Neural progenitor cell (in vitro differentiated cells): ENCODE measurements around the gene SENP2. TPM values are rescaled to one million over a fixed set of nuclear protein-coding genes. Genes with fewer than 3 reads are reported as not detected.
A peak's percentile ranks its signal among the peaks of the same experiment; 100 is the strongest.

ENCODE experiments used
- DNase-seq: peaks from one replicate; pipeline ENCODE4 v3.0.0-alpha.2; 2016; ENCODE audit warnings: low spot score
- H2AFZ ChIP-seq: fragments of 200-600 bp; sonication (generic); replicated peaks from 2 replicates; pipeline ENCODE4 v1.6.1; 2016; ENCODE audit warnings: antibody characterized with exemption
- H3F3A ChIP-seq: fragments of 200-600 bp; sonication (generic); 2 replicates; pipeline ENCODE4 v1.6.1; 2016; ENCODE audit warnings: antibody characterized with exemption, low read depth
- H3K27ac ChIP-seq: fragments of 200-600 bp; sonication (generic); 2 replicates; pipeline ENCODE4 v1.5.1; 2016; ENCODE audit warnings: mild to moderate bottlenecking
- H3K27me3 ChIP-seq: fragments of 200-600 bp; sonication (generic); 2 replicates; pipeline ENCODE4 v1.6.1; 2016; ENCODE audit warnings: mild to moderate bottlenecking, moderate library complexity
- H3K36me3 ChIP-seq: fragments of 200-600 bp; sonication (generic); 2 replicates; pipeline ENCODE4 v1.5.1; 2016
- H3K4me1 ChIP-seq: fragments of 200-600 bp; sonication (generic); 2 replicates; pipeline ENCODE4 v1.6.1; 2016; ENCODE audit warnings: mixed run types
- H3K4me2 ChIP-seq: fragments of 200-600 bp; sonication (generic); 2 replicates; pipeline ENCODE4 v1.6.1; 2016
- H3K4me3 ChIP-seq: fragments of 200-600 bp; sonication (generic); 2 replicates; pipeline ENCODE4 v1.5.1; 2016
- H3K79me2 ChIP-seq: fragments of 200-600 bp; sonication (generic); 2 replicates; pipeline ENCODE4 v1.6.1; 2016; ENCODE audit warnings: low read depth
- H3K9ac ChIP-seq: fragments of 200-600 bp; sonication (generic); 2 replicates; pipeline ENCODE4 v1.6.1; 2016
- H3K9me3 ChIP-seq: fragments of 200-600 bp; sonication (generic); 2 replicates; pipeline ENCODE4 v1.5.1; 2016; ENCODE audit warnings: low read depth
- H4K20me1 ChIP-seq: fragments of 200-600 bp; sonication (generic); 2 replicates; pipeline ENCODE4 v1.6.1; 2016; ENCODE audit warnings: low read depth
- H3K27ac Mint-ChIP-seq: 3 replicates; pipeline ENCODE4 v1.8.0; 2021; ENCODE audit warnings: mixed read lengths
- H3K27me3 Mint-ChIP-seq: 2 replicates; pipeline ENCODE4 v1.8.0; 2022; ENCODE audit warnings: low read depth, mild to moderate bottlenecking, inconsistent platforms, moderate library complexity, mixed read lengths; ENCODE audit not compliant: insufficient read depth
- H3K36me3 Mint-ChIP-seq: 3 replicates; pipeline ENCODE4 v1.8.0; 2021; ENCODE audit warnings: mixed read lengths
- H3K4me1 Mint-ChIP-seq: 3 replicates; pipeline ENCODE4 v1.8.0; 2021; ENCODE audit warnings: mixed read lengths
- H3K4me3 Mint-ChIP-seq: 3 replicates; pipeline ENCODE4 v1.8.0; 2021; ENCODE audit warnings: mild to moderate bottlenecking, moderate library complexity, mixed read lengths
- H3K9me3 Mint-ChIP-seq: 3 replicates; pipeline ENCODE4 v1.8.0; 2020; ENCODE audit warnings: mixed read lengths
- CTCF ChIP-seq: fragments of 200-600 bp; sonication (generic); IDR thresholded peaks from 2 replicates; pipeline ENCODE4 v1.5.1; 2017; ENCODE audit warnings: antibody characterized with exemption, mild to moderate bottlenecking
- EZH2 ChIP-seq: fragments of 200-600 bp; sonication (generic); IDR thresholded peaks from 2 replicates; pipeline ENCODE4 v1.6.1; 2017; ENCODE audit warnings: antibody characterized with exemption, mild to moderate bottlenecking, moderate library complexity
- EZH2phosphoT487 ChIP-seq: fragments of 200-600 bp; sonication (generic); IDR thresholded peaks from 2 replicates; pipeline ENCODE4 v1.6.1; 2017; ENCODE audit warnings: antibody characterized with exemption
- total RNA-seq: library from RNA; depleted of rRNA; stranded (reverse); fragments of >200 nt; gene quantifications from 2 replicates; pipeline ENCODE4 v1.2.3, GENCODE V29; 2015; ENCODE audit warnings: low replicate concordance

SENP2 gene
- total RNA-seq, 1 donor from 2014 or later = 48.4 TPM

GRCh38 chr3:185656321-185656840 is 70.3 kb downstream of the SENP2 start:
- TF ChIP-seq EZH2phosphoT487 (no peak), EZH2 (no peak), CTCF (no peak)
- Mint-ChIP-seq H3K27me3 (peaks cover 18% of the 10 kb centered on the region), H3K27ac (no peak overlapping the region), H3K4me1 (peaks cover 5% of the 10 kb centered on the region), H3K36me3 (peaks cover 40% of the 10 kb centered on the region), H3K9me3 (no peaks in the 10 kb centered on the region), H3K4me3 (no peak overlapping the region)
- H3K4me1 ChIP-seq = no peaks in the 10 kb centered on the region
- no peak overlapping the region for H3K4me2 ChIP-seq
- no peaks in the 10 kb centered on the region for H3K36me3 ChIP-seq
- no peak overlapping the region for H3K4me3 ChIP-seq
- no peaks in the 10 kb centered on the region for H3K27me3 ChIP-seq
- no peak overlapping the region for H3K27ac ChIP-seq
- H3K9ac ChIP-seq = no peak overlapping the region
- peaks cover 7% of the 10 kb centered on the region for H3K79me2 ChIP-seq
- no peak overlapping the region for H2AFZ ChIP-seq
- H3F3A ChIP-seq = peaks cover 9% of the 10 kb centered on the region
- H3K9me3 ChIP-seq = no peaks in the 10 kb centered on the region
- DNase-seq = no peak
- peaks cover 13% of the 10 kb centered on the region for H4K20me1 ChIP-seq

GRCh38 chr3:185657211-185657610 is 71.1 kb downstream of the SENP2 start:
- Histone ChIP-seq H4K20me1 (peaks cover 18% of the 10 kb centered on the region), H3K27me3 (no peaks in the 10 kb centered on the region), H3K36me3 (no peaks in the 10 kb centered on the region), H3K9me3 (no peaks in the 10 kb centered on the region), H3F3A (peaks cover 16% of the 10 kb centered on the region), H3K4me3 (no peak overlapping the region), H2AFZ (no peak overlapping the region), H3K4me1 (no peaks in the 10 kb centered on the region), H3K9ac (no peak overlapping the region), H3K27ac (no peak overlapping the region), H3K4me2 (no peak overlapping the region), H3K79me2 (peaks cover 7% of the 10 kb centered on the region)
- no peak for TF ChIP-seq EZH2
- no peak for TF ChIP-seq EZH2phosphoT487
- no peak for TF ChIP-seq CTCF
- H3K4me1 Mint-ChIP-seq = peaks cover 5% of the 10 kb centered on the region
- peak overlapping the region; percentile 7 for H3K27ac Mint-ChIP-seq
- no peak overlapping the region for H3K4me3 Mint-ChIP-seq
- no peaks in the 10 kb centered on the region for H3K9me3 Mint-ChIP-seq
- H3K27me3 Mint-ChIP-seq = peaks cover 12% of the 10 kb centered on the region
- no peak for DNase-seq
- peaks cover 33% of the 10 kb centered on the region for H3K36me3 Mint-ChIP-seq

- H3K36me3 Mint-ChIP-seq = peaks cover 30% of the 10 kb centered on the region
- H3K27me3 ChIP-seq = no peaks in the 10 kb centered on the region
- H3K4me1 Mint-ChIP-seq = peaks cover 5% of the 10 kb centered on the region
- H3K27ac ChIP-seq = no peak overlapping the region
- no peaks in the 10 kb centered on the region for H3K9me3 ChIP-seq
- peaks cover 18% of the 10 kb centered on the region for H4K20me1 ChIP-seq
- H3K4me3 ChIP-seq = no peak overlapping the region
- peaks cover 11% of the 10 kb centered on the region for H3K27me3 Mint-ChIP-seq
- H3K4me2 ChIP-seq = no peak overlapping the region
- no peak overlapping the region for H3K9ac ChIP-seq
- no peaks in the 10 kb centered on the region for H3K4me1 ChIP-seq
- no peak for TF ChIP-seq EZH2phosphoT487
- no peak for TF ChIP-seq EZH2
- TF ChIP-seq CTCF = no peak
- H3K4me3 Mint-ChIP-seq = no peak overlapping the region
- no peaks in the 10 kb centered on the region for H3K36me3 ChIP-seq
- no peak overlapping the region for H3K27ac Mint-ChIP-seq
- peaks cover 7% of the 10 kb centered on the region for H3K79me2 ChIP-seq
- H3F3A ChIP-seq = peaks cover 16% of the 10 kb centered on the region
- no peaks in the 10 kb centered on the region for H3K9me3 Mint-ChIP-seq
- DNase-seq = no peak
- no peak overlapping the region for H2AFZ ChIP-seq
Measured at GRCh38 chr3:185657691-185658503, 71.8 kb downstream of the SENP2 start.
